Erythroblast (primary cell): Measurements from ENCODE around the gene CHST14.

Source experiments
- GATA1 ChIP-seq: IDR thresholded peaks from 2 replicates; pipeline ENCODE4 v1.6.1; 2011; ENCODE audit warnings: low read depth, mild to moderate bottlenecking, control low read depth, low read length, moderate library complexity
- POLR2A ChIP-seq: IDR thresholded peaks from 2 replicates; pipeline ENCODE4 v1.6.1; 2011; ENCODE audit warnings: mild to moderate bottlenecking, low read length

DNA sequence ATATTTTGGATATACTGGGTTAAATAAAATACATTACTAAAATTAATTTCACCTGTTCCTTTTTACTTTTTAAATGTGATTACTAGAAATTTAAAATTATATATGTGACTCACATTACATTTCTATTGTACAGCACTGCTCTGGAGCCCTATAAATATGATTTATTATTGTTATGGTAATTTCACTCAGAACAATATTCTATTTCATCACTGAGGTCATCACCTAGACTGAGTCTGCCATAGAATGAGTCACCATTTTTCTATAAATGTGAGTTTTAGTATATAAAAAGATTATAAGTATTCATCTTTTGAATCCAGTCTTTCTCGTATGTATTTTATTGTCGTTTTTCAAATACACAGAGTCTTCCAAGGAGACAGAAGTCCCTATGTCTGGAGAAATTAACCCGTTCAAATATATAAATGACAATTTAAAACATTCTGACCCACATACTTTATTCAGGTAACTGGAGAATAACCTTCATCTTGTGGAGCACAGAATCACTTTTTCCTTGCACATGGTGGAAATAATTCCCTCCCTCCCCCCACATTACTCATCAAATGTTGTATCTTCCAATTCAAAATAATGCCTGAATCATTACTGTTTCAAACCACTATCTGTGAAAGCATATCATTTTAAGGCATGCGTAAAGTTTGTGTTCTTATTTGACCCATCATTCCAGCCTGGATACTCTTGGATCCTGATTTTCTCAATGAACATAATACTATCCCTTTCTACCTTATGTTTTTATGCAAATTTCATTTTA is 30.0 kb downstream of the CHST14 start:
- TF ChIP-seq POLR2A (no peak), GATA1 (no peak)
